Breast epithelium (tissue), 3 donors: ENCODE measurements around the gene ZNF205.

ENCODE experiments used
- POLR2A ChIP-seq: fragments of 450-650 bp; IDR thresholded peaks from one replicate; pipeline ENCODE4 v1.6.1; 2016; ENCODE audit warnings: antibody characterized with exemption, mild to moderate bottlenecking, moderate library complexity
- POLR2AphosphoS5 ChIP-seq, 3 donors: sonication (generic); formaldehyde crosslinking; IDR thresholded peaks; one replicate each; pipeline ENCODE4 v1.6.1; 2017; ENCODE audit warnings: antibody characterized with exemption in 3 of 3
- TF ChIP-seq, protein P1 (sequence below), 3 donors: fragments of 450-650 bp; IDR thresholded peaks; one replicate each; pipeline ENCODE4 v1.5.1; 2016 to 2017; ENCODE audit warnings: antibody characterized with exemption in 3 of 3, mild to moderate bottlenecking in 3 of 3, moderate library complexity in 3 of 3

DNA sequence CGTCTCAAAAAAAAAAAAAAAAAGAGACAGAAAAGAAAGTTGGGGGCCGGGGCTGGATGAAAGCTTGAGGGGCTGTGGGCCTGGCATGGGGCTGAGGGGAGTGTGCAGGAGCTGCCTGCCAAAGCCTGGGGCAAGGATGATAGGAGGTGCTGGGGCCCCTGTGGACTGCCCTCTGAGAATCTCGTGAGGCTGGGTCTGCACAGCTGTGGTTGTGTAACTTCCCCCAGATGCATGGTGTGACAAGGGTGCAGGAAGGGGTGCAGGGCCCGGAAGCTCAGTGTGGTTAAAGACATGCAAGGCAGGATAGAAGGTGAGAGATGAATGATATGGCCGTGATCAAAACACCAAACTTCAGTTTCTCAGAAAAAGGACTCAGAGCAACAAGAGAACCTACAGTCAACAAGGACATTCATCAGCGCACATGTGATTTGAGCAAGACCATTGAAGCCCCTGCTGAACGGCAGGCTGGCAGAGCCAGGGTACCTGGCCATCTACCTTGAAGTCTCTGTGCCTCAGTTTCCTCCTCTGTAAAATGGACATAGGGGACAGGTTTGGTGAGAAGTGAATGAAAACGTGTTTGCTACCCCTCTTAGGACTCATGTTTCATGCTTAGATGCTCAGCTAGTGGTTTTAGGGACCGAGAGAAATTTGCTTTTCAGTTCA lies 37.4 kb upstream of the ZNF205 start:
- TF ChIP-seq, protein P1, sequence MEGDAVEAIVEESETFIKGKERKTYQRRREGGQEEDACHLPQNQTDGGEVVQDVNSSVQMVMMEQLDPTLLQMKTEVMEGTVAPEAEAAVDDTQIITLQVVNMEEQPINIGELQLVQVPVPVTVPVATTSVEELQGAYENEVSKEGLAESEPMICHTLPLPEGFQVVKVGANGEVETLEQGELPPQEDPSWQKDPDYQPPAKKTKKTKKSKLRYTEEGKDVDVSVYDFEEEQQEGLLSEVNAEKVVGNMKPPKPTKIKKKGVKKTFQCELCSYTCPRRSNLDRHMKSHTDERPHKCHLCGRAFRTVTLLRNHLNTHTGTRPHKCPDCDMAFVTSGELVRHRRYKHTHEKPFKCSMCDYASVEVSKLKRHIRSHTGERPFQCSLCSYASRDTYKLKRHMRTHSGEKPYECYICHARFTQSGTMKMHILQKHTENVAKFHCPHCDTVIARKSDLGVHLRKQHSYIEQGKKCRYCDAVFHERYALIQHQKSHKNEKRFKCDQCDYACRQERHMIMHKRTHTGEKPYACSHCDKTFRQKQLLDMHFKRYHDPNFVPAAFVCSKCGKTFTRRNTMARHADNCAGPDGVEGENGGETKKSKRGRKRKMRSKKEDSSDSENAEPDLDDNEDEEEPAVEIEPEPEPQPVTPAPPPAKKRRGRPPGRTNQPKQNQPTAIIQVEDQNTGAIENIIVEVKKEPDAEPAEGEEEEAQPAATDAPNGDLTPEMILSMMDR (IDR thresholded peaks at IDR 0.05): no peak
- no peak for TF ChIP-seq POLR2AphosphoS5 (IDR thresholded peaks at IDR 0.05)
- no peak for TF ChIP-seq POLR2A
